Activated CD4-positive, alpha-beta T cell treated with anti-CD3 and anti-CD28 coated beads, Interleukin-2, amount 10 ng/mL, durations not matched to agents 7 days and 5 days (primary cell): ENCODE measurements around the gene DENND1A. TPM values are rescaled to one million over a fixed set of nuclear protein-coding genes. Genes with fewer than 3 reads are reported as not detected.

Experiments used
- CTCF ChIA-PET: fragments of 350-600 bp; sonication (Branson Sonifier 250); formaldehyde crosslinking; loops from one replicate; lab custom pipeline; 2021; ENCODE audit warnings: antibody characterized with exemption; lab: Charles Lee
- POLR2A ChIA-PET: fragments of 350-600 bp; sonication (Branson Sonifier 250); formaldehyde crosslinking; loops from one replicate; lab custom pipeline; 2021; ENCODE audit warnings: antibody characterized with exemption; lab: Charles Lee
- DNase-seq: peaks from one replicate; pipeline ENCODE4 v3.0.0-alpha.2; 2020
- H3K27ac Mint-ChIP-seq: one replicate; pipeline ENCODE4 v1.8.0; 2021; ENCODE audit warnings: mild to moderate bottlenecking, moderate library complexity, mixed read lengths
- H3K27me3 Mint-ChIP-seq: one replicate; pipeline ENCODE4 v1.8.0; 2021; ENCODE audit warnings: mixed read lengths
- H3K36me3 Mint-ChIP-seq: one replicate; pipeline ENCODE4 v1.8.0; 2021; ENCODE audit warnings: low read depth, mixed read lengths
- H3K4me1 Mint-ChIP-seq: one replicate; pipeline ENCODE4 v1.8.0; 2021; ENCODE audit warnings: mixed read lengths
- H3K4me3 Mint-ChIP-seq: one replicate; pipeline ENCODE4 v1.8.0; 2021; ENCODE audit warnings: mild to moderate bottlenecking, moderate library complexity, mixed read lengths
- H3K9me3 Mint-ChIP-seq: one replicate; pipeline ENCODE4 v1.8.0; 2021; ENCODE audit warnings: mixed read lengths
- total RNA-seq, 2 experiments: library from RNA; stranded (reverse); gene quantifications; one replicate each; pipeline ENCODE4 v1.2.3, GENCODE V29; 2021

Gene DENND1A
- total RNA-seq, 2 experiments from 2014 or later, result 15.5 to 21.2 TPM

DNA sequence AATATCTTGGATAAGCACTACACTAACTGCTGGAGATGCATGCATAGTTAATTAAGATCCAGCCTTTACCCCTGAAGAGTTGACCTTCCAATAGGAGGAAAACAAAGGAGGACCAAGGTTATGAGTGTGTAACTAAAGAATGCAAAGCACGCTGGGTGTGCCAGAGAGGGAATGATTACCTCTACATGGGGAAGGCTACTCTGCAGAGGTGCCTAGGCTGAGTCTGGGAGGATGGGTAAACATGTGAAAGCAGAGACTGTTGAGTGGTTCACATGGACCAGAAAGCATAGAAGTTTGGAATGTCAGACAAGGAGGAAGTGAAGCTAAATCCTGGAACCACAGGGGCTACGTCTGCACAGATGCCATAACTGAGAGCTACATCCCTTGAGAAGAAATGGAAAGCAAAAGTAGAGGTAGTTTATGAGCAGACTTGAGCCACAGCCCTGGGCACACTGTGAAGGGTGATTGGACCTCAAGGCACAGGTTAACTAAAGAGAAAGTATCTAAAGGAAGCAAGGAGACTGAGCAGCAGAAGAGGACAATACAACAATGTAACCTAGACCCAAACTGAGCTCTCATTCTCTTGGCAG lies 176.2 kb downstream of the DENND1A start:
- POLR2A ChIA-PET, result no interaction called here
- Mint-ChIP-seq H3K36me3 (peaks cover 3% of the 10 kb centered on the region), H3K27ac (no peak overlapping the region), H3K9me3 (no peaks in the 10 kb centered on the region), H3K4me3 (no peak overlapping the region), H3K4me1 (peaks cover 16% of the 10 kb centered on the region), H3K27me3 (no peaks in the 10 kb centered on the region)
- CTCF ChIA-PET, result no interaction called here
- DNase-seq, result no peak

DNA sequence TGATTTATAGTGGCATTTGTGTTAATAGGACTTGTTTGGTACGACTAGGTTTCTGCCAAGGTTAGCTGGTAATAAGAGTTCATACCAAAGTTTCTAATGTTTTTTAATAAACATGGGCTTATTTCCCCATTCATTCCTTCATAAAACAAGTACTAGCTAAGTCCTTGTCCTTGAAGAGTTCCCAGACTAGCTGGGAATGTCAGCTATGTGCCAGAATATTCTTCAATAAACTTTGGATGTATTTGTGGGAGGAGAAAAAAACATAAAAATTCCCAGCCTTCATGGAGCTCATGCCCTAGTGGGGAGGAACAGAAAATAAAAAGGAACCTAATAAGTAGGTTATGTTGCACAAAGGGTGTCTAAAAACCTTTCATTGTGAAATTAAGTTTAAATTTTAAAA lies 176.9 kb downstream of the DENND1A start:
- no peaks in the 10 kb centered on the region for H3K9me3 Mint-ChIP-seq
- no peaks in the 10 kb centered on the region for H3K27me3 Mint-ChIP-seq
- H3K36me3 Mint-ChIP-seq, result peaks cover 3% of the 10 kb centered on the region
- DNase-seq, result no peak
- CTCF ChIA-PET, result interaction anchor here (1.4 kb wide), 1 partner anchor 9 kb away, joined by 4 read pairs; no protein-coding TSS in a partner anchor
- POLR2A ChIA-PET, result no interaction called here
- no peak overlapping the region for H3K27ac Mint-ChIP-seq
- peaks cover 17% of the 10 kb centered on the region for H3K4me1 Mint-ChIP-seq
- H3K4me3 Mint-ChIP-seq, result no peak overlapping the region

DNA sequence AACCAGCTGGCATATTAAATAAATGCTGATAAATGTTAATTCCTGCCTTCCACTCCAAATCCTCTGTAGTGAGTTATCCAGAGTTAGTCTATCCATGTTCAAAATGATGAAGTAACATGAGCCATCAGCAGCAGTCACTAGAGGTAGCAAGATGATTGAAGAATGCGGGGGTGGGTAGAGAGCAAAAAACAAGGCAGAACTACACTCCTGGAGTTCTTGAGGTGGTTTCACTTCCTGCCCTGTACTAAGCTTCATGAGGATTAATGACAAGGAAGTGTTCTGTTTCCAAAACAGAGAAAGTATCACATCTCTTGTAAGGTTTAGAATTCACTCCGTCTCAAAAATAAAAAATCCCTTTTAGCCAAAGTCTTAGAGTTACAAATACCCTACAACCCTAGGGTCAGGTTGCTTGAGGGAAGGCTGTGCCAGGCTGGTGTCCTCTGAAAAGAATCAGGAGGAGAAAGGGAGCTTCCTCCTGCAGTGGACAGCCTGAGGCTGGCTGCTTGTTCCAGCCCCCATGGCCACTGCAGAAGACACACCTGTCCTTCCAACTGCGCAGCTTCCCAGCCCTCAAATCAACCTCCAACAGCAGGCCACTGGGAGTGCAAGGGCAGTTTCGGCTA lies 180.2 kb downstream of the DENND1A start:
- H3K9me3 Mint-ChIP-seq, result no peaks in the 10 kb centered on the region
- peaks cover 3% of the 10 kb centered on the region for H3K36me3 Mint-ChIP-seq
- H3K27me3 Mint-ChIP-seq, result no peaks in the 10 kb centered on the region
- ChIA-PET POLR2A (no interaction called here), CTCF (interaction anchor here (1.2 kb wide), 1 partner anchor 27 kb away, joined by 3 read pairs; no protein-coding TSS in a partner anchor)
- H3K4me3 Mint-ChIP-seq, result no peak overlapping the region
- peak; percentile 7 for DNase-seq
- H3K27ac Mint-ChIP-seq, result no peak overlapping the region
- peaks cover 17% of the 10 kb centered on the region for H3K4me1 Mint-ChIP-seq

- Mint-ChIP-seq H3K4me3 (no peak overlapping the region), H3K4me1 (peaks cover 13% of the 10 kb centered on the region), H3K27me3 (no peaks in the 10 kb centered on the region), H3K36me3 (no peaks in the 10 kb centered on the region), H3K27ac (no peak overlapping the region), H3K9me3 (no peaks in the 10 kb centered on the region)
- DNase-seq, result no peak
- POLR2A ChIA-PET, result no interaction called here
- CTCF ChIA-PET, result no interaction called here
These were observed 183.2 kb downstream of the DENND1A start for GRCh38 chr9:123746765-123747164.

- H3K27me3 Mint-ChIP-seq, result no peaks in the 10 kb centered on the region
- no peak overlapping the region for H3K27ac Mint-ChIP-seq
- no peak for DNase-seq
- H3K4me3 Mint-ChIP-seq, result no peak overlapping the region
- no peaks in the 10 kb centered on the region for H3K9me3 Mint-ChIP-seq
- H3K4me1 Mint-ChIP-seq, result peaks cover 13% of the 10 kb centered on the region
- H3K36me3 Mint-ChIP-seq, result no peaks in the 10 kb centered on the region
- POLR2A ChIA-PET, result no interaction called here
- CTCF ChIA-PET, result no interaction called here
These were observed 184.0 kb downstream of the DENND1A start for GRCh38 chr9:123745933-123746332.

GRCh38 chr9:123745451-123745850 lies 184.5 kb downstream of the DENND1A start:
- H3K27ac Mint-ChIP-seq, result no peak overlapping the region
- ChIA-PET POLR2A (no interaction called here), CTCF (no interaction called here)
- peaks cover 13% of the 10 kb centered on the region for H3K4me1 Mint-ChIP-seq
- no peak for DNase-seq
- H3K9me3 Mint-ChIP-seq, result no peaks in the 10 kb centered on the region
- no peaks in the 10 kb centered on the region for H3K36me3 Mint-ChIP-seq
- no peak overlapping the region for H3K4me3 Mint-ChIP-seq
- H3K27me3 Mint-ChIP-seq, result no peaks in the 10 kb centered on the region

GRCh38 chr9:123743737-123744136 lies 186.2 kb downstream of the DENND1A start:
- Mint-ChIP-seq H3K36me3 (no peaks in the 10 kb centered on the region), H3K27ac (no peak overlapping the region), H3K27me3 (no peaks in the 10 kb centered on the region), H3K4me1 (peaks cover under 1% of the 10 kb centered on the region), H3K9me3 (no peaks in the 10 kb centered on the region), H3K4me3 (no peak overlapping the region)
- CTCF ChIA-PET, result no interaction called here
- DNase-seq, result no peak
- POLR2A ChIA-PET, result no interaction called here

GRCh38 chr9:123742009-123742767 lies 187.7 kb downstream of the DENND1A start:
- Mint-ChIP-seq H3K27me3 (no peaks in the 10 kb centered on the region), H3K4me1 (no peaks in the 10 kb centered on the region), H3K4me3 (no peak overlapping the region), H3K27ac (no peak overlapping the region), H3K9me3 (no peaks in the 10 kb centered on the region), H3K36me3 (no peaks in the 10 kb centered on the region)
- CTCF ChIA-PET, result interaction anchor here (0.6 kb wide), 2 partner anchors 13 to 149 kb away, joined by 3 read pairs; no protein-coding TSS in a partner anchor
- POLR2A ChIA-PET, result no interaction called here
- DNase-seq, result no peak

- H3K9me3 Mint-ChIP-seq, result no peaks in the 10 kb centered on the region
- no peak overlapping the region for H3K4me3 Mint-ChIP-seq
- ChIA-PET CTCF (no interaction called here), POLR2A (no interaction called here)
- H3K36me3 Mint-ChIP-seq, result no peaks in the 10 kb centered on the region
- no peaks in the 10 kb centered on the region for H3K27me3 Mint-ChIP-seq
- H3K4me1 Mint-ChIP-seq, result no peaks in the 10 kb centered on the region
- no peak for DNase-seq
- H3K27ac Mint-ChIP-seq, result no peak overlapping the region
These were observed 188.7 kb downstream of the DENND1A start for GRCh38 chr9:123741214-123741613.

DNA sequence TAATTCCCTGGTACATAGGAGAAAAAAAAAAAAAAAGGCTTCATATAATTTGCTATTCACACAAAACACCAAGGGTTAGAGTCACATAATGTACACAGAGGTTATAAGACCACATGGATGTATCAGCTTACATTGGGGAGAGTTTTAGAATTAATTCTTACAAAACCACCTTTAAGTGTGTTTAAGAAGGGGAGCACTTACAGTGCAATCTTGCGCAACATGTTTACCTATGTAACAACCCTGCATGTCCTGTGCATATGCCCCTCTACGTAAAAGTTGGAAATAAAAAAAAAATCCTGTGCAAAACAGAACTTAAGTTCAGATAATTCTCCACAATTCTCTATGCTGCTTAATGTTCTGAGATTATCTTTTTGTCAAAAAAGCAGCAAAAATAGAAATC lies 190.0 kb downstream of the DENND1A start:
- POLR2A ChIA-PET, result no interaction called here
- H3K4me3 Mint-ChIP-seq, result no peak overlapping the region
- no peaks in the 10 kb centered on the region for H3K27me3 Mint-ChIP-seq
- no peaks in the 10 kb centered on the region for H3K4me1 Mint-ChIP-seq
- H3K27ac Mint-ChIP-seq, result no peak overlapping the region
- no peaks in the 10 kb centered on the region for H3K36me3 Mint-ChIP-seq
- no peak for DNase-seq
- H3K9me3 Mint-ChIP-seq, result no peaks in the 10 kb centered on the region
- CTCF ChIA-PET, result no interaction called here

GRCh38 chr9:123739387-123739786 lies 190.5 kb downstream of the DENND1A start:
- Mint-ChIP-seq H3K4me1 (no peaks in the 10 kb centered on the region), H3K27ac (no peak overlapping the region), H3K36me3 (no peaks in the 10 kb centered on the region), H3K9me3 (no peaks in the 10 kb centered on the region), H3K27me3 (no peaks in the 10 kb centered on the region), H3K4me3 (no peak overlapping the region)
- ChIA-PET POLR2A (no interaction called here), CTCF (no interaction called here)
- no peak for DNase-seq

- H3K36me3 Mint-ChIP-seq, result no peaks in the 10 kb centered on the region
- H3K4me3 Mint-ChIP-seq, result no peak overlapping the region
- no peak overlapping the region for H3K27ac Mint-ChIP-seq
- CTCF ChIA-PET, result no interaction called here
- H3K9me3 Mint-ChIP-seq, result no peaks in the 10 kb centered on the region
- POLR2A ChIA-PET, result no interaction called here
- DNase-seq, result no peak
- no peaks in the 10 kb centered on the region for H3K27me3 Mint-ChIP-seq
- no peaks in the 10 kb centered on the region for H3K4me1 Mint-ChIP-seq
These were observed 191.3 kb downstream of the DENND1A start for GRCh38 chr9:123738648-123739047.

DNA sequence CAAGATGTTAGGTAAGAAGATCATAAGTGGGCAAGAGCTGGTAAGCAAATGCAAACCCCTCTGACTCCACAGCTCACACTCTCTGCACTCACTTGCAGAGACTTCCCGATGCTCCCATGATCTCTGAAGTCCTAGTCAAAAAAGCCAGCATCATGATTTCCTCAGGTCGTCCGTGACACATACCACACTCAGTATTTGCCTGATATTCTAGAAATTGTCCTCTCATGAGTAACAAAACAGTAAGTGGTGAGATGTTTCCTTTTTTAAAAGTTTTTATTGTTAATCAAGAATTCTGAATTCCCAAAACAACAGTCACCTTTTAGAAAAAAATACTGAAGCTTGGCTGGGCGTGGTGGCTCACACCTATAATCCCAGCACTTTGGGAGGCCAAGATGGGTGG lies 194.6 kb downstream of the DENND1A start:
- Mint-ChIP-seq H3K4me3 (no peak overlapping the region), H3K36me3 (no peaks in the 10 kb centered on the region), H3K27ac (no peak overlapping the region), H3K27me3 (no peaks in the 10 kb centered on the region), H3K9me3 (peaks cover 1% of the 10 kb centered on the region), H3K4me1 (no peaks in the 10 kb centered on the region)
- no peak for DNase-seq
- CTCF ChIA-PET, result interaction anchor here (1.0 to 1.1 kb wide), 3 partner anchors 25 to 214 kb away, joined by 3 to 4 read pairs (median 3); no protein-coding TSS in a partner anchor
- POLR2A ChIA-PET, result no interaction called here
